Peyer's patch (tissue), 4 donors: ENCODE measurements around the gene HSPA8. TPM values are rescaled to one million over a fixed set of nuclear protein-coding genes. Genes with fewer than 3 reads are reported as not detected.

Experiments
- DNase-seq, 3 donors: peaks; one replicate each; pipeline ENCODE4 v3.0.0-alpha.2; 2017 to 2019
- H3K27ac ChIP-seq, 4 donors: fragments of 200-600 bp; sonication (generic); one replicate each; pipeline ENCODE4 v1.5.1; 2016 to 2019
- H3K27me3 ChIP-seq, 2 donors: fragments of 200-600 bp; sonication (generic); one replicate each; pipeline ENCODE4 v1.5.1; 2019
- H3K36me3 ChIP-seq, 3 donors: fragments of 200-600 bp; sonication (generic); one replicate each; pipeline ENCODE4 v1.5.1; 2016 to 2019
- H3K4me1 ChIP-seq, 4 donors: fragments of 200-600 bp; sonication (generic); one replicate each; pipeline ENCODE4 v1.5.1; 2016 to 2019
- H3K4me3 ChIP-seq, 4 donors: fragments of 200-600 bp; sonication (generic); 1 replicate in 3 of 4; 2 replicates in 1 of 4; pipeline ENCODE4 v1.5.1; 2016 to 2019; ENCODE audit warnings: mild to moderate bottlenecking in 1 of 4
- H3K9me3 ChIP-seq, 4 donors: fragments of 200-600 bp; sonication (generic); one replicate each; pipeline ENCODE4 v1.5.1; 2016 to 2019; ENCODE audit warnings: mild to moderate bottlenecking in 1 of 4
- CTCF ChIP-seq, 6 experiments: fragments of 450-650 bp in 4 of 6; fragments of 200-600 bp in 2 of 6; sonication (generic) in 1 of 6; IDR thresholded peaks; one replicate each; pipeline ENCODE4 v1.5.1; 2017 to 2019; ENCODE audit warnings: antibody characterized with exemption in 6 of 6, mild to moderate bottlenecking in 3 of 6, moderate library complexity in 1 of 6
- POLR2A ChIP-seq, 2 donors: fragments of 450-650 bp; IDR thresholded peaks; one replicate each; pipeline ENCODE4 v1.5.1; 2017; ENCODE audit warnings: antibody characterized with exemption in 2 of 2, mild to moderate bottlenecking in 2 of 2, moderate library complexity in 2 of 2
- total RNA-seq, 4 donors: library from RNA; depleted of rRNA; stranded (reverse); fragments of >200 nt; gene quantifications; one replicate each; pipeline ENCODE4 v1.1.0, GENCODE V29; 2016

The HSPA8 gene
- total RNA-seq, 4 donors from 2014 or later, result 459 to 1,091 (median 728) TPM

- DNase-seq, result no peak
- Histone ChIP-seq H3K9me3 (no peaks in the 10 kb centered on the region), H3K4me3 (no peak overlapping the region), H3K27me3 (no peaks in the 10 kb centered on the region), H3K27ac (peak overlapping the region in 1 of 4 donors; percentile 27), H3K36me3 (no peaks in the 10 kb centered on the region), H3K4me1 (peaks cover 0 to 20% (median 14%) of the 10 kb centered on the region in 4 donors)
- no peak for TF ChIP-seq POLR2A (IDR thresholded peaks at IDR 0.05)
- no peak for TF ChIP-seq CTCF (IDR thresholded peaks at IDR 0.05)
These were observed 3.7 kb upstream of the HSPA8 start for GRCh38 chr11:123065621-123066020.

GRCh38 chr11:123063826-123064657, 2.1 kb upstream of the HSPA8 start:
- TF ChIP-seq POLR2A (IDR thresholded peaks at IDR 0.05), result no peak
- TF ChIP-seq CTCF (IDR thresholded peaks at IDR 0.05), result no peak
- peaks cover 0 to 28% (median 14%) of the 10 kb centered on the region in 4 donors for H3K4me1 ChIP-seq

GRCh38 chr11:123062892-123063825, 1.2 kb upstream of the HSPA8 start:
- peaks cover 0 to 23% (median 0%) of the 10 kb centered on the region in 3 donors for H3K36me3 ChIP-seq

More at GRCh38 chr11:123063826-123064657, 2.1 kb upstream of the HSPA8 start:
- H3K27me3 ChIP-seq, result no peaks in the 10 kb centered on the region
- H3K27ac ChIP-seq, result peak overlapping the region; percentile 97 to 100 (median 100)
- no peaks in the 10 kb centered on the region for H3K9me3 ChIP-seq
- DNase-seq, result peak in 1 of 3 donors; percentile 4
- H3K4me3 ChIP-seq, result peak overlapping the region; percentile 86 to 96 (median 93)
- H3K36me3 ChIP-seq, result peaks cover 0 to 14% (median 0%) of the 10 kb centered on the region in 3 donors

GRCh38 chr11:123062158-123062891, 389 bp upstream of the HSPA8 start:
- H3K4me1 ChIP-seq, result peaks cover 0 to 42% (median 15%) of the 10 kb centered on the region in 4 donors
- H3K27me3 ChIP-seq, result no peaks in the 10 kb centered on the region
- H3K36me3 ChIP-seq, result peaks cover 0 to 32% (median 0%) of the 10 kb centered on the region in 3 donors
- H3K4me3 ChIP-seq, result peak overlapping the region; percentile 86 to 96 (median 93)
- TF ChIP-seq CTCF (IDR thresholded peaks at IDR 0.05) (no peak), POLR2A (IDR thresholded peaks at IDR 0.05) (no peak)
- no peaks in the 10 kb centered on the region for H3K9me3 ChIP-seq
- peak overlapping the region; percentile 97 to 100 (median 100) for H3K27ac ChIP-seq
- DNase-seq, result peak; percentile 98 to 99 (median 99)

More at GRCh38 chr11:123062892-123063825, 1.2 kb upstream of the HSPA8 start:
- H3K27me3 ChIP-seq, result no peaks in the 10 kb centered on the region
- H3K4me3 ChIP-seq, result peak overlapping the region; percentile 86 to 96 (median 93)
- TF ChIP-seq CTCF (IDR thresholded peaks at IDR 0.05) (peak in 1 of 6 experiments; percentile 7), POLR2A (IDR thresholded peaks at IDR 0.05) (peak in 1 of 2 donors; percentile 6)
- DNase-seq, result peak in 2 of 3 donors; percentile 55 to 77
- H3K9me3 ChIP-seq, result no peaks in the 10 kb centered on the region
- peaks cover 0 to 36% (median 15%) of the 10 kb centered on the region in 4 donors for H3K4me1 ChIP-seq
- peak overlapping the region; percentile 97 to 100 (median 100) for H3K27ac ChIP-seq
